ENCODE data around the gene FAM53A. TPM values are rescaled to one million over a fixed set of nuclear protein-coding genes. Genes with fewer than 3 reads are reported as not detected.

Gene FAM53A
- total and polyA plus RNA-seq, 10 donors: 0.60 to 4.3 (median 1.9) TPM

DNA sequence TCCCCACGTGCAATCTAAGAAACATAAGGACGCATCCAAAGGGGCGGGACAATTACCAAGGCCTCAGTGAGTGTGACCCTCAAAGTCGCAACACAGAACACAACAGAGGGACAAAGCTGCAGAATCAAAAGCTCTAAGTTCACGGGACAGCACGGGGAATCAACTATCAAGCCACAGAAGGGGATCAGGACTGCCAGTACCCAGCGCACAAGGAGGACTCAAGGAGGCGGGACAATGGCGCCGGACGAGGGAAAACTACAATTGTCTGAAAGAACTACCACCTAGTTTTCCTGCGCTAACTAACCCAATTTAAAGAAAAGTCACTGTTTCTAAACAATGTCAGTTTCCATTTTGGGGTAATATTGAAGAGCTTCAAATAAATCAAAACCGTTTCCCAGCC, 1.3 kb downstream of the FAM53A start:
- TF ChIP-seq POLR2AphosphoS5 (IDR thresholded peaks at IDR 0.05) (no peak), POLR2A (IDR thresholded peaks at IDR 0.05) (no peak)
- TF ChIP-seq, protein P1, sequence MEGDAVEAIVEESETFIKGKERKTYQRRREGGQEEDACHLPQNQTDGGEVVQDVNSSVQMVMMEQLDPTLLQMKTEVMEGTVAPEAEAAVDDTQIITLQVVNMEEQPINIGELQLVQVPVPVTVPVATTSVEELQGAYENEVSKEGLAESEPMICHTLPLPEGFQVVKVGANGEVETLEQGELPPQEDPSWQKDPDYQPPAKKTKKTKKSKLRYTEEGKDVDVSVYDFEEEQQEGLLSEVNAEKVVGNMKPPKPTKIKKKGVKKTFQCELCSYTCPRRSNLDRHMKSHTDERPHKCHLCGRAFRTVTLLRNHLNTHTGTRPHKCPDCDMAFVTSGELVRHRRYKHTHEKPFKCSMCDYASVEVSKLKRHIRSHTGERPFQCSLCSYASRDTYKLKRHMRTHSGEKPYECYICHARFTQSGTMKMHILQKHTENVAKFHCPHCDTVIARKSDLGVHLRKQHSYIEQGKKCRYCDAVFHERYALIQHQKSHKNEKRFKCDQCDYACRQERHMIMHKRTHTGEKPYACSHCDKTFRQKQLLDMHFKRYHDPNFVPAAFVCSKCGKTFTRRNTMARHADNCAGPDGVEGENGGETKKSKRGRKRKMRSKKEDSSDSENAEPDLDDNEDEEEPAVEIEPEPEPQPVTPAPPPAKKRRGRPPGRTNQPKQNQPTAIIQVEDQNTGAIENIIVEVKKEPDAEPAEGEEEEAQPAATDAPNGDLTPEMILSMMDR (IDR thresholded peaks at IDR 0.05 in 8 of 11, conservative IDR thresholded peaks at IDR 0.05 in 3 of 11): no peak
- peak overlapping the region in 6 of 8 donors; percentile 59 to 92 (median 68) for H3K4me3 ChIP-seq

DNA sequence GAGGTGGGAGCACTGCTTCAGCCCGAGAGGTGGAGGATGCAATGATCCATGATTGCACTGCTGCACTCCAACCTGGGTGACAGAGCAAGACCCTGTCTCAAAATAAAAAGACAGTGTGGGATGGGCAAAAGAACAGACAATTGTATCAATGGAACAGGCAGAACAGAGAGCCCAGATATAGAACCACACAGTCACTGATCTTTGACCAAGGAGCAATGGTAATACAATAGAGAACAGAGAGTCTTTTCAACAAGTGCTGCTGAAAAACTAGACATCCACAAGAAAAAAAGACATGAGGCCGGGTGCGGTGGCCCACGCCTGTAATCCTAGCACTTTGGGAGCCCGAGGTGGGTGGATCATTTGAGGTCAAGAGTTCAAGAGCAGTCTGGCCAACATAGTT, 5.9 kb downstream of the FAM53A start:
- Histone ChIP-seq H3K27ac (no peak overlapping the region), H3K27me3 (replicated peaks in 1 of 7) (no peaks in the 10 kb centered on the region), H3K9me3 (no peaks in the 10 kb centered on the region), H3K4me3 (no peak overlapping the region), H3K36me3 (no peaks in the 10 kb centered on the region), H3K4me1 (peaks cover 3 to 6% (median 6%) of the 10 kb centered on the region in 6 donors)
- peak; percentile 18 for DNase-seq
- 81 to 90% (median 88%) methylated on average over 5 of the region's 5 CpGs for WGBS, 5 donors
- intact Hi-C loops (cut with DNase I; ENCODE audit: low total_unique reads): no loop called here
- no peak for TF ChIP-seq POLR2A (IDR thresholded peaks at IDR 0.05)
- TF ChIP-seq, protein P1 (IDR thresholded peaks at IDR 0.05 in 8 of 11, conservative IDR thresholded peaks at IDR 0.05 in 3 of 11): no peak
- TF ChIP-seq POLR2AphosphoS5 (IDR thresholded peaks at IDR 0.05): no peak

More for the DNA sequence above, 1.3 kb downstream of the FAM53A start:
- peak overlapping the region in 7 of 8 donors; percentile 58 to 85 (median 80) for H3K27ac ChIP-seq
- intact Hi-C loops (cut with DNase I; ENCODE audit: low total_unique reads): no loop called here
- 87 to 89% (median 88%) methylated on average over 13 of the region's 13 CpGs for WGBS, 5 donors
- H3K4me1 ChIP-seq: peaks cover 8 to 25% (median 18%) of the 10 kb centered on the region in 6 donors
- no peaks in the 10 kb centered on the region for H3K27me3 ChIP-seq (replicated peaks in 1 of 7)
- H3K36me3 ChIP-seq: no peaks in the 10 kb centered on the region
- peak; percentile 61 for DNase-seq
- H3K9me3 ChIP-seq: no peaks in the 10 kb centered on the region

DNA sequence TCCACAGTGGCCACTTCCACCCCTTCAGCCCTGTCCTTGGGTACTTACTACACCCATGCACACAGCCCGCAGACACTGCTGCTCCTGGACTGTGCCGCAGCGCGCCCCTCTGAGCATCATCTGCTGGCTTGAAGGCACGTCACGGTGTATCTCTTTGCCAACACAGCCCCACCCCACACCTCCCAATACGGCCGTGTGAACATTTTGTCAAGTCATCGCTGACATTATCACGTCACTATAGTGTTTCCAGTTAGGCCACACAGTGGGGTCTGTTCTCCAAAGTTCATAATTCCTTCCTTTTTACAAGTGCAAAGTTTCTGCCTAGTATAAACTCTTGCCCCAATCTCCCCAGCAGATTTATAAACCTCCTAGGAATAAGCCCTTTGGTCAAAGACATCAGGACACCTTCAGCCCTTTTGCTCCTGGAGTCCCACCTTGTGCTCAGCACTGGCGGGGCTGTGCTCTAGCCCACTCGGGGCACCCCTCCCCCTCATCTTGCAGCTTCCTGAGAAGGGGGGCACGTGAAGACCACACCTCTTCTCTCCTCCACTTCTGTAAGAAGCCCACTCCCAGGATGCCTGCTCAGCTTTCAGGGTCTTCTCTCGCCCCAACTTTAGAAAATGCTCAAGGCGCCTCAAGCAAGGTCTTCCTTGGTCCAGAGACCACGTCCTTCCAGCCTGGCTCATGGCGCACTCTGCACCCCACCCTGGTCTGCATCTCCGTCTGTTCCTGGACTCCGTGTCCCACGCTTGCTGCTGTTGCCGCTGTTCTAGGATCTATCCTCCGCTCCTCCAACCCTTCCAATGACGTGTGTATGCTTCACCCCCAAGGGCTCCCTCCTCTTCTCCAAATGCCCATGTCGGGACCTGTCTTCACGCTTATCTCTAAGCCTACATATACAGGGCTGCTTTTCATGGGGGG, 7.2 kb downstream of the FAM53A start:
- Histone ChIP-seq H3K27ac (no peak overlapping the region), H3K9me3 (no peaks in the 10 kb centered on the region), H3K4me3 (no peak overlapping the region), H3K4me1 (no peaks in the 10 kb centered on the region), H3K27me3 (replicated peaks in 1 of 7) (no peaks in the 10 kb centered on the region), H3K36me3 (no peaks in the 10 kb centered on the region)
- TF ChIP-seq POLR2A (IDR thresholded peaks at IDR 0.05) (no peak), POLR2AphosphoS5 (IDR thresholded peaks at IDR 0.05) (no peak)
- TF ChIP-seq, protein P1 (IDR thresholded peaks at IDR 0.05 in 8 of 11, conservative IDR thresholded peaks at IDR 0.05 in 3 of 11): no peak
- peak; percentile 47 for DNase-seq
- intact Hi-C loops (cut with DNase I; ENCODE audit: low total_unique reads): no loop called here
- WGBS, 5 donors: 68 to 79% (median 74%) methylated on average over 24 to 25 of the region's 25 CpGs

DNA sequence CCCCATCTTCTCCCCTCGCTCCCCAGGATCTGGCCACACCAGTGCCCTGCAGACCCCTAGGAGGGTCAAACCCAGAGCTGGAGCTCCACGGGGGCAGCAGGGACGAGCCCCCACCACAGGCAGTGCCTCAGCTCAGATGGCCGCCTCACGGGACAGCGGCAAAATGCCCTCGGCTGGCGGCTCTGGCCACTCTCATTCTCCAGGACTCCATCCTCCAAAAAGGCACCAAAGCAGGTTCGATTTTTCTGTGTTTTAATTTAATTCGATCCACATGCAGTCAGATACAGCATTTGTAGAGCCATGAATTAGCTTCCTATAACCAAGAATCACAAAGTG, 8.3 kb downstream of the FAM53A start:
- no peaks in the 10 kb centered on the region for H3K27me3 ChIP-seq (replicated peaks in 1 of 7)
- no peaks in the 10 kb centered on the region for H3K36me3 ChIP-seq
- intact Hi-C loops (cut with DNase I; ENCODE audit: low total_unique reads): no loop called here
- no peak overlapping the region for H3K27ac ChIP-seq
- H3K4me1 ChIP-seq: no peaks in the 10 kb centered on the region
- no peak for TF ChIP-seq POLR2A (IDR thresholded peaks at IDR 0.05)
- WGBS, 5 donors: 70 to 88% (median 78%) methylated on average over 7 to 10 of the region's 10 CpGs
- H3K9me3 ChIP-seq: no peaks in the 10 kb centered on the region
- peak; percentile 51 for DNase-seq
- H3K4me3 ChIP-seq: no peak overlapping the region
